HEK293 (cell line): Measurements from ENCODE around the gene HLA-DPA1.

Experiments used
- CTCF ChIA-PET: fragments of 350-600 bp; formaldehyde crosslinking; extraction: SDS; loops from one replicate; lab custom pipeline; 2021; ENCODE audit warnings: antibody characterized with exemption; lab: Yijun Ruan, JAX
- POLR2A ChIA-PET: fragments of 300-600 bp; formaldehyde crosslinking; extraction: SDS; loops from one replicate; lab custom pipeline; 2020; ENCODE audit warnings: antibody characterized with exemption, inconsistent platforms; lab: Yijun Ruan, JAX
- H3K27ac ChIP-seq: fragments of 200-500 bp; sonication (Bioruptor generic); 2 replicates; pipeline ENCODE4 v1.5.1; 2014; ENCODE audit warnings: low read depth, low read length, control low read depth, inconsistent platforms; ENCODE audit errors: extremely low read depth
- H3K36me3 ChIP-seq, 2 experiments: fragments of 200-500 bp in 1 of 2; sonication (Bioruptor generic) in 1 of 2; 1 replicate in 1 of 2; 2 replicates in 1 of 2; pipeline ENCODE4 v1.5.1; 2014 to 2017; ENCODE audit warnings: inconsistent platforms in 2 of 2, low read length in 2 of 2; ENCODE audit not compliant: control insufficient read depth in 2 of 2, insufficient read depth in 1 of 2
- H3K4me1 ChIP-seq: fragments of 200-500 bp; sonication (Bioruptor generic); 2 replicates; pipeline ENCODE4 v1.5.1; 2014; ENCODE audit warnings: mild to moderate bottlenecking, low read length, inconsistent platforms; ENCODE audit not compliant: control insufficient read depth, insufficient read depth
- H3K4me3 ChIP-seq: 2 replicates; pipeline ENCODE4 v1.5.1; 2011; ENCODE audit warnings: low read depth, mild to moderate bottlenecking, control low read depth, low read length, moderate library complexity
- H3K9me3 ChIP-seq: fragments of 200-500 bp; sonication (Bioruptor generic); 2 replicates; pipeline ENCODE4 v1.5.1; 2014; ENCODE audit warnings: low read depth, low read length, inconsistent platforms; ENCODE audit not compliant: control insufficient read depth, insufficient read depth
- MEIS1 ChIP-seq: sonication (generic); formaldehyde crosslinking; IDR thresholded peaks from 2 replicates; pipeline ENCODE4 v1.8.1; 2022; ENCODE audit warnings: missing genetic modification reagents, mild to moderate bottlenecking, borderline replicate concordance
- MYNN ChIP-seq: fragments of 450-650 bp; formaldehyde crosslinking; IDR thresholded peaks from 2 replicates; pipeline ENCODE4 v1.5.1; 2016; ENCODE audit warnings: missing biosample characterization, missing genetic modification characterization, borderline replicate concordance
- SCRT2 ChIP-seq: fragments of 450-650 bp; formaldehyde crosslinking; IDR thresholded peaks from 2 replicates; pipeline ENCODE4 v1.5.1; 2016; ENCODE audit warnings: missing biosample characterization, missing genetic modification characterization
- WT1 ChIP-seq: fragments of 450-650 bp; formaldehyde crosslinking; IDR thresholded peaks from 2 replicates; pipeline ENCODE4 v1.5.1; 2016; ENCODE audit warnings: missing biosample characterization, missing genetic modification characterization
- YY2 ChIP-seq: fragments of 450-650 bp; formaldehyde crosslinking; IDR thresholded peaks from 2 replicates; pipeline ENCODE4 v1.5.1; 2016; ENCODE audit warnings: missing biosample characterization, missing genetic modification characterization
- ZBTB10 ChIP-seq: fragments of 450-650 bp; formaldehyde crosslinking; IDR thresholded peaks from 2 replicates; pipeline ENCODE4 v1.5.1; 2016; ENCODE audit warnings: missing biosample characterization, missing genetic modification characterization
- ZBTB17 ChIP-seq: fragments of 450-650 bp; formaldehyde crosslinking; IDR thresholded peaks from 2 replicates; pipeline ENCODE4 v1.5.1; 2016; ENCODE audit warnings: missing biosample characterization, missing genetic modification characterization
- ZBTB20 ChIP-seq: fragments of 450-650 bp; formaldehyde crosslinking; IDR thresholded peaks from 2 replicates; pipeline ENCODE4 v1.5.1; 2016; ENCODE audit warnings: missing biosample characterization, missing genetic modification characterization
- ZNF133 ChIP-seq: fragments of 450-650 bp; formaldehyde crosslinking; IDR thresholded peaks from 2 replicates; pipeline ENCODE4 v1.5.1; 2016; ENCODE audit warnings: missing biosample characterization, missing genetic modification characterization
- ZNF184 ChIP-seq: fragments of 450-650 bp; IDR thresholded peaks from 2 replicates; pipeline ENCODE4 v1.5.1; 2018; ENCODE audit warnings: missing biosample characterization, mild to moderate bottlenecking, missing genetic modification characterization
- ZNF24 ChIP-seq: fragments of 450-650 bp; formaldehyde crosslinking; IDR thresholded peaks from 2 replicates; pipeline ENCODE4 v1.5.1; 2016; ENCODE audit warnings: missing biosample characterization, missing genetic modification characterization
- ZNF274 ChIP-seq, 2 experiments: fragments of 200-500 bp in 1 of 2; fragments of 450-650 bp in 1 of 2; sonication (Bioruptor generic) in 1 of 2; formaldehyde crosslinking in 1 of 2; IDR thresholded peaks; 2 replicates each; pipeline versions ENCODE4 v1.5.1 to v1.6.1; 2014 to 2016; ENCODE audit warnings: borderline replicate concordance in 1 of 2, inconsistent platforms in 1 of 2, low read length in 1 of 2, missing biosample characterization in 1 of 2, missing genetic modification characterization in 1 of 2
- ZNF623 ChIP-seq: fragments of 450-650 bp; formaldehyde crosslinking; IDR thresholded peaks from 2 replicates; pipeline ENCODE4 v1.5.1; 2016; ENCODE audit warnings: missing biosample characterization, missing genetic modification characterization
- ZNF660 ChIP-seq: fragments of 450-650 bp; IDR thresholded peaks from 2 replicates; pipeline ENCODE4 v1.5.1; 2018; ENCODE audit warnings: missing biosample characterization, mild to moderate bottlenecking, missing genetic modification characterization
- ZSCAN30 ChIP-seq: fragments of 450-650 bp; IDR thresholded peaks from 2 replicates; pipeline ENCODE4 v1.5.1; 2018; ENCODE audit warnings: missing biosample characterization, mild to moderate bottlenecking, missing genetic modification characterization, moderate library complexity
- TF ChIP-seq, protein P1 (sequence below): fragments of 450-650 bp; formaldehyde crosslinking; IDR thresholded peaks from 2 replicates; pipeline ENCODE4 v1.5.1; 2017; ENCODE audit warnings: missing biosample characterization, missing genetic modification characterization

HLA-DPA1 gene

GRCh38 chr6:33095681-33096080 lies 22.2 kb upstream of the HLA-DPA1 start:
- H3K4me3 ChIP-seq: no peak overlapping the region
- ChIA-PET CTCF (no interaction called here), POLR2A (no interaction called here)
- H3K4me1 ChIP-seq: no peaks in the 10 kb centered on the region
- H3K27ac ChIP-seq: no peak overlapping the region
- H3K36me3 ChIP-seq: no peaks in the 10 kb centered on the region
- no peaks in the 10 kb centered on the region for H3K9me3 ChIP-seq
- no peak for TF ChIP-seq ZNF184 (tag by site-specific recombination)
- no peak for TF ChIP-seq ZNF24 (tag by site-specific recombination)
- no peak for TF ChIP-seq YY2 (tag by site-specific recombination)
- TF ChIP-seq WT1 (tag by site-specific recombination): no peak
- no peak for TF ChIP-seq MYNN (tag by site-specific recombination)
- TF ChIP-seq SCRT2 (tag by site-specific recombination): no peak
- no peak for TF ChIP-seq ZBTB10 (tag by site-specific recombination)
- no peak for TF ChIP-seq ZNF660 (tag by site-specific recombination)
- TF ChIP-seq, all 188 proteins: peak for 0

GRCh38 chr6:33093855-33094254 lies 20.4 kb upstream of the HLA-DPA1 start:
- no peaks in the 10 kb centered on the region for H3K9me3 ChIP-seq
- H3K4me1 ChIP-seq: peaks cover 5% of the 10 kb centered on the region; the same call in 1 of the 2 replicates
- ChIA-PET POLR2A (no interaction called here), CTCF (interaction anchor here (0.6 to 1.0 kb wide), 3 partner anchors 118 to 496 kb away, joined by 3 read pairs; no protein-coding TSS in a partner anchor)
- H3K27ac ChIP-seq: no peak overlapping the region
- no peak overlapping the region for H3K4me3 ChIP-seq
- no peaks in the 10 kb centered on the region for H3K36me3 ChIP-seq
- TF ChIP-seq ZSCAN30 (tag by site-specific recombination) (no peak), ZBTB10 (tag by site-specific recombination) (no peak), ZNF623 (tag by site-specific recombination) (no peak), MEIS1 (CRISPR knock-in tag) (no peak), ZNF274 (IDR thresholded peaks at IDR 0.05; ENCODE audit: low read length) (no peak), ZNF274 (tag by site-specific recombination; IDR thresholded peaks at IDR 0.05; ENCODE audit: borderline replicate concordance) (no peak), ZBTB20 (tag by site-specific recombination) (no peak), ZNF133 (tag by site-specific recombination) (no peak), ZBTB17 (tag by site-specific recombination) (no peak)
- TF ChIP-seq, protein P1, sequence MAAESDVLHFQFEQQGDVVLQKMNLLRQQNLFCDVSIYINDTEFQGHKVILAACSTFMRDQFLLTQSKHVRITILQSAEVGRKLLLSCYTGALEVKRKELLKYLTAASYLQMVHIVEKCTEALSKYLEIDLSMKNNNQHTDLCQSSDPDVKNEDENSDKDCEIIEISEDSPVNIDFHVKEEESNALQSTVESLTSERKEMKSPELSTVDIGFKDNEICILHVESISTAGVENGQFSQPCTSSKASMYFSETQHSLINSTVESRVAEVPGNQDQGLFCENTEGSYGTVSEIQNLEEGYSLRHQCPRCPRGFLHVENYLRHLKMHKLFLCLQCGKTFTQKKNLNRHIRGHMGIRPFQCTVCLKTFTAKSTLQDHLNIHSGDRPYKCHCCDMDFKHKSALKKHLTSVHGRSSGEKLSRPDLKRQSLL: no peak
